Measurements from ENCODE around the gene AARS2.

Gene AARS2

DNA sequence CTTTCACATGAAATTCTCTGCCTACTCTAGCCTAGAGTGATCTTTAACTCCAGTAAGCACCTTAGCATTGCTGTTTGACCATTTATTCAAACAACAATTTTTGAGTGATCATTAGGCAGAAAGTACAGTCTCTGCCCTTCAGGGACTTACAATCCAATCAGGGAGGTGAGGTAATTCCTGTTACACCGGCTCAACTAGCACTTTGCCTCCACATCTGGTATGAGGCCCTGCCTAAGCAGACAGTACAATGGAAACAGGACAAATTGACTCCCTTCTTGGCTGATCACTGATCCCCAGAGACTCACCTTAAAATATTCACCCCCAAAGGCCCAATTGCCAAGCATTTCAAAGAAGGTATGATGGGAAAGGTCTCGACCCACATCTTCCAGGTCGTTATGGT is 1.4 kb downstream of the AARS2 start:
- DNase-seq (ENCODE audit: low read depth) = no peak
- TF ChIP-seq, protein P1, sequence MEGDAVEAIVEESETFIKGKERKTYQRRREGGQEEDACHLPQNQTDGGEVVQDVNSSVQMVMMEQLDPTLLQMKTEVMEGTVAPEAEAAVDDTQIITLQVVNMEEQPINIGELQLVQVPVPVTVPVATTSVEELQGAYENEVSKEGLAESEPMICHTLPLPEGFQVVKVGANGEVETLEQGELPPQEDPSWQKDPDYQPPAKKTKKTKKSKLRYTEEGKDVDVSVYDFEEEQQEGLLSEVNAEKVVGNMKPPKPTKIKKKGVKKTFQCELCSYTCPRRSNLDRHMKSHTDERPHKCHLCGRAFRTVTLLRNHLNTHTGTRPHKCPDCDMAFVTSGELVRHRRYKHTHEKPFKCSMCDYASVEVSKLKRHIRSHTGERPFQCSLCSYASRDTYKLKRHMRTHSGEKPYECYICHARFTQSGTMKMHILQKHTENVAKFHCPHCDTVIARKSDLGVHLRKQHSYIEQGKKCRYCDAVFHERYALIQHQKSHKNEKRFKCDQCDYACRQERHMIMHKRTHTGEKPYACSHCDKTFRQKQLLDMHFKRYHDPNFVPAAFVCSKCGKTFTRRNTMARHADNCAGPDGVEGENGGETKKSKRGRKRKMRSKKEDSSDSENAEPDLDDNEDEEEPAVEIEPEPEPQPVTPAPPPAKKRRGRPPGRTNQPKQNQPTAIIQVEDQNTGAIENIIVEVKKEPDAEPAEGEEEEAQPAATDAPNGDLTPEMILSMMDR (conservative IDR thresholded peaks at IDR 0.05; ENCODE audit: low read depth, low read length) = no peak
- H3K4me3 ChIP-seq (ENCODE audit: low read depth, low read length) = no peak overlapping the region

DNA sequence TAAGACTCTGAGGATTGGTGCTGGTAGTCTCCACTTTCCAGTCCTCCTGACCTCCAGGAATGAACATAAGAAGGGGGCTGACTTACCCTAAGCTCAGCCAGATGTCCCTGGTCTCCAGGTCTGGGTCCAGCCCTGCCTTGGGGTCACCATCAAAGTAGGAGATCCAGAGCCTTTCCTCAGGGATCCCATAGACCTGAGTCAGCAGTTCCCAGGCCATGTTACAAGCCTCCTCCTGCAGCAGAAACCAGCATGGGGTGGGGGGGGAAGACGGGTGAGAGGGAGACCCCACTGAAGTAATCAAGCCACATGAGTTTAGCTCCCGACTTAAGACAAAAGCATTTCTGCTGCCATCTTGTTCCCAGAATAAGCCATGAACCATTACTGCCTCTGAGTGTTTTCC is 1.8 kb downstream of the AARS2 start:
- DNase-seq (ENCODE audit: low read depth) = no peak
- no peak overlapping the region for H3K4me3 ChIP-seq (ENCODE audit: low read depth, low read length)
- TF ChIP-seq, protein P1 (conservative IDR thresholded peaks at IDR 0.05; ENCODE audit: low read depth, low read length) = no peak

DNA sequence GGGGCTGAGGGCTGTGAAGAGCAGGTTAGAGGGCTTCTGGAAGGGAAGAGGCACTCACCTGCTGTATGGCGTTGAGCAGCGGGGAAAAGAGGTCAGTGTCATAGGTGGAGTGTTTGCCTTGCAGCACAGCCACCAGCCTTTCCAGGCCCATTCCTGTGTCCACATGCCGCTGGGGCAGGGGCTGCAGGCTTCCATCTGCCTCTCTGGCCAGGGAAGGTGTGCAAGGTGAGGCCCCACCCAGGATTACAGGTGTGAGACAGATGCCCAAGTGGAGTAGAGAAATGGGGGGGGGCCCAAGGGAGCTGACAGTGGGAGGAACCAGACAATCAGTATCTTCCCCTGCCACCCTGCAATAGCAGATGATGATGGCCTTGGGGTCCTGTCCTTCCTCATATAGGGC is 2.9 kb downstream of the AARS2 start:
- DNase-seq (ENCODE audit: low read depth) = no peak
- no peak overlapping the region for H3K4me3 ChIP-seq (ENCODE audit: low read depth, low read length)
- TF ChIP-seq, protein P1 (conservative IDR thresholded peaks at IDR 0.05; ENCODE audit: low read depth, low read length) = no peak

DNA sequence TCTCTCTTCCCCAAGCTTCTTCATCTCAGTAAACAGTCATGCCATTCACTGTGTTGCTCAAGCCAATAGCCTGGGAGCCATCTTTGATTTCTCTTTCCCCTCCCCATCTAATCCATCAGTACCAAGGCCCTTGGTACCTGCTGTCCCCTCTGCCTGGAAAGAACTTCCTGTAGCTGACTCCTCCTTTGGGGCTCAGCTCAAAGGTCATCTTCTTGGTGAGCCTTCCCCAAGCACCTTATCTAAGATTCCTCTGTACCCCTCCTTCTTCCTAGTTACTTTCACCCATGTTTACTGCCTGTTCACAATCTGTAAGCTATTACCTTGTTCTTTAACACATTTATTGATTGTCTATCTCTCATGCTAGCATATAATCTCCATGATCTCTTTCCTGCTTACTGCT is 3.5 kb downstream of the AARS2 start:
- TF ChIP-seq, protein P1 (conservative IDR thresholded peaks at IDR 0.05; ENCODE audit: low read depth, low read length) = no peak
- no peak overlapping the region for H3K4me3 ChIP-seq (ENCODE audit: low read depth, low read length)
- DNase-seq (ENCODE audit: low read depth) = no peak

DNA sequence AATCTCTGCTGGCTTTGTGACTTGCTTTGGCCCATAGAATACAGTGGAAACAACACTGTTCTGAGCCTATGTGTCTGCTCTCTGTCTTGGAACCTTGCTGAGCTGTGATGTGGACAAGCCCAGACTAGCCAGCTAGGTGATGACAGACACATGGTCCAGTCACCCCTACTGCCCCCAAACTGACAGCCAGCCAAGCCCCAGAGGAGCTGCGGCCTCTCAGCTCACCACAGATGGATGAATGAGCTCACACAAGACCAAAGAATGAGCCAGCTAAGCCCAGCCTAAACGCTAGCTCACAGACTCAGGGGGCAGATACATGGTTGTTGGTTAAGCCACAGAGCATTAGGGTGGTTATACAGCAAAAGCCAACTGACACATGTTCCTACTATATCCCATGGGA is 4.1 kb downstream of the AARS2 start:
- no peak overlapping the region for H3K4me3 ChIP-seq (ENCODE audit: low read depth, low read length)
- TF ChIP-seq, protein P1 (conservative IDR thresholded peaks at IDR 0.05; ENCODE audit: low read depth, low read length) = no peak
- DNase-seq (ENCODE audit: low read depth) = peak; percentile 38

DNA sequence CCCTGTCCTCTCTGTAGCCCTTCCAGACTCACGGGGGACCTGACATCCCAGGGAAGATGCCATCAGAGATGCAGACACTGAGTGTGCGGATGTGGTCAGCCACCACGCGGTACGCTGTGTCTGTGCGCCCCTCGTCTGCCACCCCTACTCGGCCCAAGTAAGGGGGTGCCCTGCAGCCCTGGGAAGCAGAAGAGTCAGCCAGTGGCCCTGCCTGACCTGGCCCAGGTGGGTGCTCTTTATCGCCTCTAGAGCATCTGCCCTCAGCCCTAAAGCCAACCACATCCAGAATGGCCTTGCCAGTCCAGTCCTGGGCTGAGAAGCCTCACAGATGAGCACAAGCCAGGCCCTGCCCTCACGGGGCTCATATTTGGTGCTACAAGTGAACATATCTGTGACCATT is 5.9 kb downstream of the AARS2 start:
- TF ChIP-seq, protein P1 (conservative IDR thresholded peaks at IDR 0.05; ENCODE audit: low read depth, low read length) = no peak
- H3K4me3 ChIP-seq (ENCODE audit: low read depth, low read length) = no peak overlapping the region
- DNase-seq (ENCODE audit: low read depth) = no peak

DNA sequence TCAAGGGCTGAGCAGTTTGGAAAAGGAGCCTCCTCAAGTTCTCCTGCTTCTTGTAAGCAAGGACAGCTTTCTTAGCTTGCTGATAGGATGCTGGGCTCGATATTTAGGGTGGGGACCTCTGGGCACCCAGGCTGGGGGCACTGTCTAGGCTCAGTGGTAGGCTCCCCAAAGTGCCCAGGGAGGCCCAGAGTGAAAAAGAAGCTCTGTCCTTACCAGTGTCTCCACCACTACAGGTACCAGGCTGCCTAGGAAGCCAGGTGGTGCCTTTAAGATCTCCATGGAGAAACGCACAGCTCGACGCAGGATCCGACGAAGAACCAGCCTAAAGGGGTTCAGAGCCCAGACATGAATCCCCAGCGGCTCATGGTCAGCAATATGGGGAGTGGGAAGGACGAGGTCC is 6.4 kb downstream of the AARS2 start:
- no peak overlapping the region for H3K4me3 ChIP-seq (ENCODE audit: low read depth, low read length)
- DNase-seq (ENCODE audit: low read depth) = no peak
- TF ChIP-seq, protein P1 (conservative IDR thresholded peaks at IDR 0.05; ENCODE audit: low read depth, low read length) = no peak

All from choroid plexus epithelial cell (primary cell).